B cell (primary cell): ENCODE data around the gene DNM2.

ENCODE experiments used
- EZH2 ChIP-seq: IDR thresholded peaks from 2 replicates; pipeline ENCODE4 v1.6.1; 2012; ENCODE audit warnings: borderline replicate concordance, low read depth, mild to moderate bottlenecking, moderate library complexity, low read length; ENCODE audit not compliant: insufficient read depth, poor library complexity, severe bottlenecking
- TF ChIP-seq, protein P1 (sequence below): fragments of 200-600 bp; IDR thresholded peaks from one replicate; pipeline ENCODE4 v1.8.0; 2022; ENCODE audit warnings: antibody characterized with exemption, mild to moderate bottlenecking

- TF ChIP-seq, protein P1, sequence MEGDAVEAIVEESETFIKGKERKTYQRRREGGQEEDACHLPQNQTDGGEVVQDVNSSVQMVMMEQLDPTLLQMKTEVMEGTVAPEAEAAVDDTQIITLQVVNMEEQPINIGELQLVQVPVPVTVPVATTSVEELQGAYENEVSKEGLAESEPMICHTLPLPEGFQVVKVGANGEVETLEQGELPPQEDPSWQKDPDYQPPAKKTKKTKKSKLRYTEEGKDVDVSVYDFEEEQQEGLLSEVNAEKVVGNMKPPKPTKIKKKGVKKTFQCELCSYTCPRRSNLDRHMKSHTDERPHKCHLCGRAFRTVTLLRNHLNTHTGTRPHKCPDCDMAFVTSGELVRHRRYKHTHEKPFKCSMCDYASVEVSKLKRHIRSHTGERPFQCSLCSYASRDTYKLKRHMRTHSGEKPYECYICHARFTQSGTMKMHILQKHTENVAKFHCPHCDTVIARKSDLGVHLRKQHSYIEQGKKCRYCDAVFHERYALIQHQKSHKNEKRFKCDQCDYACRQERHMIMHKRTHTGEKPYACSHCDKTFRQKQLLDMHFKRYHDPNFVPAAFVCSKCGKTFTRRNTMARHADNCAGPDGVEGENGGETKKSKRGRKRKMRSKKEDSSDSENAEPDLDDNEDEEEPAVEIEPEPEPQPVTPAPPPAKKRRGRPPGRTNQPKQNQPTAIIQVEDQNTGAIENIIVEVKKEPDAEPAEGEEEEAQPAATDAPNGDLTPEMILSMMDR = no peak
- TF ChIP-seq EZH2 = no peak
These were observed 51.1 kb downstream of the DNM2 start for GRCh38 chr19:10768936-10769335.
